ENCODE results near the gene UBASH3A. TPM values are rescaled to one million over a fixed set of nuclear protein-coding genes. Genes with fewer than 3 reads are reported as not detected.

Gene UBASH3A
- total RNA-seq, 4 donors from 2014 or later, result 3.9 to 14.0 (median 5.3) TPM

GRCh38 chr21:42491328-42491727 is 87.6 kb downstream of the UBASH3A start:
- Histone ChIP-seq H3K4me1 (peaks cover 0 to 7% (median 0%) of the 10 kb centered on the region in 4 donors), H3K36me3 (no peaks in the 10 kb centered on the region), H3K27ac (peak overlapping the region in 3 of 4 donors; percentile 23 to 81 (median 78))

DNA sequence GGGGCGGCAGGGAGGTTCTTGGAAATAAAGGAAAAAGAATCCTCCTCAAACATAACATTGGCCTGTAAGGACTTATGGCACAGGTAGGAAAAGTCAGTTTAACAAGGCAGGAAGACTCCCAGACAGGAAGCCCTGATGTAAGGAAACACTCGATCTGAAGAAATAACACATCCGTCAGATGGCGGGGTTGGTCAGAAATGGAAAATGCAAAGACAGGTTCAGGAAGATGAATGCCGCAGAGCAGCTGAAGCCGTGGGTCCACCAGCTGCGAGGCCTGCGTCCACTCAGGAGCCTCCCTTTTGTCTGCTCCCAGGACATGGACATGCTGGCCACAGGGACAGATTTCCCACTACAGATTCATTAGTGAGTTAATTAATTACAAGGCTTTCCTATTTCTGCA is 88.5 kb downstream of the UBASH3A start:
- no peaks in the 10 kb centered on the region for H3K36me3 ChIP-seq
- peak overlapping the region in 2 of 4 donors; percentile 79 to 82 for H3K27ac ChIP-seq
- no peak for DNase-seq
- TF ChIP-seq POLR2A (IDR thresholded peaks at IDR 0.05) (no peak), CTCF (IDR thresholded peaks at IDR 0.05) (no peak)
- no peaks in the 10 kb centered on the region for H3K9me3 ChIP-seq
- peaks cover 0 to 13% (median 0%) of the 10 kb centered on the region in 4 donors for H3K4me1 ChIP-seq
- no peaks in the 10 kb centered on the region for H3K27me3 ChIP-seq
- no peak overlapping the region for H3K4me3 ChIP-seq

More at GRCh38 chr21:42491328-42491727, 87.6 kb downstream of the UBASH3A start:
- no peak overlapping the region for H3K4me3 ChIP-seq
- no peak for DNase-seq
- TF ChIP-seq POLR2A (IDR thresholded peaks at IDR 0.05) (no peak), CTCF (IDR thresholded peaks at IDR 0.05) (no peak)
- H3K27me3 ChIP-seq, result no peaks in the 10 kb centered on the region
- no peaks in the 10 kb centered on the region for H3K9me3 ChIP-seq

DNA sequence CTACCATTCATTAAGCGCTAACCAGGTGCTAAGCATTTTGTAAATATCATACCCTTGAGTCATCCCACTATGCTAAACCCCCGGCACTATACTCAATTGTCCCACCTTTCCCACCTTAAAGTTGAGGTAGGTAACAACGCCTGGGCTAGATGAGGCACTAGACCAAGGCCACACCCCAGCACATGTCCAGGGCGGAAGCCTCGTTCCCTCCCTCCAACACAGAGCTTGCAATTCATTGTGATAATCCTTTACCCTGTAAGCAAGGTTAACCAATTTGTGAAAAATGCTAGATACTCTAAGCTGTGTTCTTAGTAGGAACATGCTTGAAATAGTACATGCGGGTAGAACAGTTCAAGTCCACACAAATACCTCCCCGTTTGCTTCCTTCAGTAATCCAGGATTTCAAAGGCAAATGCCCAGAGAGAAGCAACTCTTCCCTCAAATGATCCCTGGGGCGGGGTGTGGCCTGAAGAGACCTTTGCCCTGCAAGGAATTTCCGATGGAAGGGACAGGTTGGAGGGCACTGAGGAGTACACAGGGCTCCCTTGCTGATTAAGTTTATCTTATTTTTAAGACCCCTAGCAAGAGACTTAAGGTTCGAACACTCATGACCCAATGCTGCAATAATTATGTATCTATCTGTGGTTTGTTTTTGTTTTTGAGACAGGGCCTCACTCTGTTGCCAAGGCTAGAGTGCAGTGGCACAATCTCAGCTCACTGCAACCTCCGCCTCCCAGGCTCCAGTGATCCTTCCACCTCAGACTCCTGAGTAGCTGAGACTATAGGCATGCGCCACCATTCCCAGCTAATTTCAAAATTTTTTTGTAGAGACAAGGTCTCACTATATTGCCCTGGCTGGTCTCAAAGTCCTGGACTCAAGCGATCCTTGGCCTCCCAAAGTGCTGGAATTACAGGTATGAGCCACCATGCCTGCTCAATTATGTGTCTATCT is 89.7 kb downstream of the UBASH3A start:
- Histone ChIP-seq H3K4me1 (peaks cover 0 to 13% (median 0%) of the 10 kb centered on the region in 4 donors), H3K27me3 (no peaks in the 10 kb centered on the region), H3K36me3 (no peaks in the 10 kb centered on the region), H3K4me3 (no peak overlapping the region), H3K27ac (peak overlapping the region in 3 of 4 donors; percentile 45 to 82 (median 79)), H3K9me3 (no peaks in the 10 kb centered on the region)
- no peak for TF ChIP-seq POLR2A (IDR thresholded peaks at IDR 0.05)
- no peak for TF ChIP-seq CTCF (IDR thresholded peaks at IDR 0.05)
- DNase-seq, result peak in 2 of 3 donors; percentile 81 to 88

DNA sequence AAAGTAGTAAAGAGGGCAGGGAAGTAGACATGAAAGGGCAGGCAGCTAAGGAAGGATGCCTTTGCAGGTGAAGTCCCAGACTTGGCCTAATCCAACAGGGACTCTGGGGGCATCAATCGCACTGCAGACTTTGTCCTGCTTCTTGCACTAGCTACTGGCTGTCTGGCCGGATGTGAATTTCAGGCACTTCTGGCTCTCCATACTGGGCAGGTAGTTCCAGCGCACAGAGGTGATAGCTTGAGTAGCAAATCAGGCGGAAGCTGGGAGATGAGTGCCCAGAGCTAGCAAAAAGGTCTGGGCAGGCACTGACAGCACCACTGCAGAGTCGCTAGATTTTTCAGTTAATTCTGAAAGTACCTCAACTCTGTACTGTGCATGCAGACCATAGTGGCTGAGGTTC is 91.3 kb downstream of the UBASH3A start:
- Histone ChIP-seq H3K36me3 (no peaks in the 10 kb centered on the region), H3K27me3 (no peaks in the 10 kb centered on the region), H3K27ac (peak overlapping the region in 3 of 4 donors; percentile 62 to 88 (median 79)), H3K4me3 (peak overlapping the region in 2 of 4 donors; percentile 55 to 72), H3K4me1 (peaks cover 0 to 10% (median 0%) of the 10 kb centered on the region in 4 donors), H3K9me3 (no peaks in the 10 kb centered on the region)
- no peak for DNase-seq
- TF ChIP-seq POLR2A (IDR thresholded peaks at IDR 0.05) (no peak), CTCF (IDR thresholded peaks at IDR 0.05) (no peak)

GRCh38 chr21:42495765-42496119 is 92.0 kb downstream of the UBASH3A start:
- Histone ChIP-seq H3K9me3 (no peaks in the 10 kb centered on the region), H3K27me3 (no peaks in the 10 kb centered on the region), H3K36me3 (no peaks in the 10 kb centered on the region), H3K4me3 (peak overlapping the region; percentile 39 to 72 (median 59)), H3K27ac (peak overlapping the region; percentile 62 to 88 (median 78)), H3K4me1 (peaks cover 0 to 6% (median 0%) of the 10 kb centered on the region in 4 donors)
- peak in 1 of 3 donors; percentile 83 for DNase-seq
- TF ChIP-seq CTCF (IDR thresholded peaks at IDR 0.05) (peak in 3 of 6 experiments; percentile 15 to 43 (median 31)), POLR2A (IDR thresholded peaks at IDR 0.05) (peak in 1 of 2 donors; percentile 43)

All from Peyer's patch (tissue), 4 donors.